CD14-positive monocyte (primary cell): ENCODE measurements around the gene CFHR5. TPM values are rescaled to one million over a fixed set of nuclear protein-coding genes. Genes with fewer than 3 reads are reported as not detected.
"Not testable (repeated sequence)": the region's sequence is repeated elsewhere in the genome, so short reads cannot be mapped to it uniquely, and the experiment has no call there.

Experiments
- DNase-seq, 3 donors: peaks; one replicate each; pipeline ENCODE4 v3.0.0-alpha.2; 2011 to 2022
- H2AFZ ChIP-seq: 2 replicates; pipeline ENCODE4 v1.6.0; 2012; ENCODE audit warnings: mild to moderate bottlenecking, low read depth, low read length, inconsistent platforms; ENCODE audit not compliant: insufficient read depth, poor library complexity, severe bottlenecking
- H3K27ac ChIP-seq, 2 donors: 1 replicate in 1 of 2; 2 replicates in 1 of 2; pipeline ENCODE4 v1.5.1; 2012 to 2013; ENCODE audit warnings: low read length in 2 of 2, control low read depth in 1 of 2, inconsistent platforms in 1 of 2, low read depth in 1 of 2, mild to moderate bottlenecking in 1 of 2
- H3K27me3 ChIP-seq, 2 donors: one replicate each; pipeline versions ENCODE4 v1.6.0 to v1.6.1; 2011 to 2013; ENCODE audit warnings: low read length in 2 of 2; ENCODE audit not compliant: control insufficient read depth in 2 of 2, insufficient read depth in 2 of 2
- H3K36me3 ChIP-seq, 2 donors: replicated peaks in 1 of 2; 1 replicate in 1 of 2; 2 replicates in 1 of 2; pipeline versions ENCODE4 v1.5.1 to v1.6.1; 2012 to 2013; ENCODE audit warnings: low read length in 2 of 2, control low read depth in 1 of 2, inconsistent platforms in 1 of 2, mild to moderate bottlenecking in 1 of 2; ENCODE audit not compliant: insufficient read depth in 2 of 2, control insufficient read depth in 1 of 2
- H3K4me1 ChIP-seq, 2 donors: 1 replicate in 1 of 2; 2 replicates in 1 of 2; pipeline versions ENCODE4 v1.5.1 to v1.6.1; 2012 to 2013; ENCODE audit warnings: low read length in 2 of 2, control low read depth in 1 of 2, inconsistent platforms in 1 of 2, mild to moderate bottlenecking in 1 of 2, moderate library complexity in 1 of 2; ENCODE audit not compliant: insufficient read depth in 2 of 2, control insufficient read depth in 1 of 2
- H3K4me2 ChIP-seq: replicated peaks from 2 replicates; pipeline ENCODE3; 2012; ENCODE audit warnings: low read length, moderate library complexity, mild to moderate bottlenecking; ENCODE audit not compliant: poor library complexity, severe bottlenecking; ENCODE audit errors: extremely low read depth
- H3K4me3 ChIP-seq, 3 experiments: fragments of 200-600 bp in 1 of 3; sonication (generic) in 1 of 3; replicated peaks in 1 of 3; 1 replicate in 2 of 3; 2 replicates in 1 of 3; pipeline ENCODE4 v1.5.1; 2011 to 2013; ENCODE audit warnings: low read length in 3 of 3, mild to moderate bottlenecking in 3 of 3, control low read depth in 2 of 3, low read depth in 2 of 3, inconsistent platforms in 1 of 3, moderate library complexity in 1 of 3
- H3K79me2 ChIP-seq: 2 replicates; pipeline ENCODE4 v1.6.0; 2012; ENCODE audit warnings: mild to moderate bottlenecking, control low read depth, inconsistent platforms, low read length, moderate library complexity; ENCODE audit not compliant: insufficient read depth
- H3K9ac ChIP-seq: 2 replicates; pipeline ENCODE4 v1.6.0; 2017; ENCODE audit warnings: low read length, mild to moderate bottlenecking; ENCODE audit not compliant: insufficient read depth, poor library complexity, severe bottlenecking
- H3K9me3 ChIP-seq, 2 donors: replicated peaks in 1 of 2; 1 replicate in 1 of 2; 2 replicates in 1 of 2; pipeline versions ENCODE4 v1.5.1 to v1.6.1; 2012 to 2013; ENCODE audit warnings: low read length in 2 of 2, control low read depth in 1 of 2; ENCODE audit not compliant: control insufficient read depth in 1 of 2, insufficient read depth in 1 of 2
- H4K20me1 ChIP-seq: 2 replicates; pipeline ENCODE4 v1.6.0; 2012; ENCODE audit warnings: mild to moderate bottlenecking, low read length, control low read depth, moderate library complexity; ENCODE audit not compliant: insufficient read depth
- H3K27ac Mint-ChIP-seq, 7 donors: one replicate each; pipeline ENCODE4 v1.8.0; 2020; ENCODE audit warnings: mild to moderate bottlenecking in 7 of 7, mixed read lengths in 7 of 7, moderate library complexity in 6 of 7, inconsistent platforms in 2 of 7
- H3K27me3 Mint-ChIP-seq, 3 donors: one replicate each; pipeline ENCODE4 v1.8.0; 2021 to 2022; ENCODE audit warnings: low read depth in 3 of 3, mild to moderate bottlenecking in 3 of 3, mixed read lengths in 3 of 3, moderate library complexity in 3 of 3, inconsistent platforms in 1 of 3
- H3K36me3 Mint-ChIP-seq, 2 donors: one replicate each; pipeline ENCODE4 v1.8.0; 2020; ENCODE audit warnings: mixed read lengths in 2 of 2, inconsistent platforms in 1 of 2, mild to moderate bottlenecking in 1 of 2
- H3K4me1 Mint-ChIP-seq: one replicate; pipeline ENCODE4 v1.8.0; 2020; ENCODE audit warnings: mild to moderate bottlenecking, mixed read lengths
- H3K4me3 Mint-ChIP-seq, 2 donors: one replicate each; pipeline ENCODE4 v1.8.0; 2020; ENCODE audit warnings: mild to moderate bottlenecking in 2 of 2, mixed read lengths in 2 of 2, moderate library complexity in 1 of 2
- H3K9me3 Mint-ChIP-seq, 7 donors: one replicate each; pipeline ENCODE4 v1.8.0; 2020 to 2022; ENCODE audit warnings: mixed read lengths in 7 of 7, mild to moderate bottlenecking in 6 of 7, moderate library complexity in 6 of 7, inconsistent platforms in 2 of 7
- WGBS: methylation state at CpG from one replicate; pipeline ENCODE4 v1.1.5; 2013; ENCODE audit warnings: missing lambda C conversion rate; ENCODE audit not compliant: insufficient coverage; 5-methylcytosine and 5-hydroxymethylcytosine counted together
- intact Hi-C, 2 donors: fragments of 100-400 bp; cut with micrococcal nuclease; formaldehyde crosslinking; loops; one replicate each; pipeline versions ENCODE4 v1.15.0 to v1.15.1; 2023
- polyA minus RNA-seq: library from RNA; depleted of rRNA, polyadenylated mRNA; stranded (reverse); fragments of >200 nt; gene quantifications from 2 replicates; pipeline ENCODE4 v1.2.3, GENCODE V29; 2012
- polyA plus RNA-seq, 3 donors: library from polyadenylated mRNA; depleted of rRNA in 1 of 3; unstranded in 2 of 3; stranded (reverse) in 1 of 3; fragments of 300-500 nt in 2 of 3; fragments of >200 nt in 1 of 3; fragmentation: Illumina TruSeq in 2 of 3; gene quantifications; 1 replicate in 2 of 3; 2 replicates in 1 of 3; pipeline ENCODE4 v1.2.3, GENCODE V29; 2012 to 2021
- total RNA-seq, 12 experiments: library from RNA in 1 of 12; stranded (reverse) in 1 of 12; fragments of 120-200 nt in 1 of 12; gene quantifications; one replicate each; pipeline ENCODE4 v1.2.4 and lab custom pipeline; 2013 to 2026; ENCODE audit warnings: mixed read lengths in 6 of 12, inconsistent platforms in 1 of 12
- TF ChIP-seq, protein P1 (sequence below): fragments of 200-600 bp; IDR thresholded peaks from one replicate; pipeline ENCODE4 v1.8.0; 2022; ENCODE audit warnings: antibody characterized with exemption, mild to moderate bottlenecking

CFHR5 gene
- total RNA-seq (2013) = not detected
- polyA plus RNA-seq (not detected), polyA minus RNA-seq (not detected in 2 replicates), total RNA-seq (lab: John Stamatoyannopoulos, UW) (0 to 2.5 (median 0.05) reads per million in 11 experiments)

DNA sequence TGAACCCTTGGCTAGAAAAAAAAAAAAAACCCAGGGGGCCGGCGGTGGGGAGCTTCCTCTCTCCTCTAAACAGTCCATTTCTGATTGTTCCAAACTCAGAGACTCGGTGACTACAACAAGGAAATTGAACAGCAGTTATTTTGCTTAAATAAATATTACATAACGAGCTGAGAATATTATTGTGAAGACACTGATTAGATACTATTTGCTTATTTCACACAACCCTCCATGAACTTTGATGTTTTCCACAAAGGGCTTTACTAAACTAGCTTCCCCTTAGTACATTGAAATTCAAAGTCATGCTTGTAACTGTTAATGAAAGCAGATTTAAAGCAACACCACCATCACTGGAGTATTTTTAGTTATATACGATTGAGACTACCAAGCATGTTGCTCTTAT, at the start of gene CFHR5:
Gene CFHR5, plus strand, starts transcription at position 279 of the 400 bp plus-strand sequence. Its CDS starts 109 bp downstream, at position 388.
- intact Hi-C loops = no loop called here
- Histone ChIP-seq H3K36me3 (no peaks in the 10 kb centered on the region), H2AFZ (no peak within 1 kb of the TSS), H3K9ac (no peak within 1 kb of the TSS), H4K20me1 (no peaks in the 10 kb centered on the region), H3K4me1 (no peaks in the 10 kb centered on the region), H3K4me2 (no peak within 1 kb of the TSS), H3K4me3 (no peak within 1 kb of the TSS), H3K79me2 (no peaks in the 10 kb centered on the region), H3K27me3 (no peaks in the 10 kb centered on the region), H3K9me3 (no peaks in the 10 kb centered on the region), H3K27ac (no peak within 1 kb of the TSS)
- DNase-seq = no peak
- Mint-ChIP-seq H3K9me3 (peaks cover 0 to 2% (median 0%) of the 10 kb centered on the region in 7 donors), H3K27ac (no peak within 1 kb of the TSS), H3K27me3 (peaks cover 0 to 2% (median 0%) of the 10 kb centered on the region in 3 donors), H3K36me3 (no peaks in the 10 kb centered on the region), H3K4me3 (no peak within 1 kb of the TSS), H3K4me1 (no peaks in the 10 kb centered on the region)
- TF ChIP-seq, protein P1, sequence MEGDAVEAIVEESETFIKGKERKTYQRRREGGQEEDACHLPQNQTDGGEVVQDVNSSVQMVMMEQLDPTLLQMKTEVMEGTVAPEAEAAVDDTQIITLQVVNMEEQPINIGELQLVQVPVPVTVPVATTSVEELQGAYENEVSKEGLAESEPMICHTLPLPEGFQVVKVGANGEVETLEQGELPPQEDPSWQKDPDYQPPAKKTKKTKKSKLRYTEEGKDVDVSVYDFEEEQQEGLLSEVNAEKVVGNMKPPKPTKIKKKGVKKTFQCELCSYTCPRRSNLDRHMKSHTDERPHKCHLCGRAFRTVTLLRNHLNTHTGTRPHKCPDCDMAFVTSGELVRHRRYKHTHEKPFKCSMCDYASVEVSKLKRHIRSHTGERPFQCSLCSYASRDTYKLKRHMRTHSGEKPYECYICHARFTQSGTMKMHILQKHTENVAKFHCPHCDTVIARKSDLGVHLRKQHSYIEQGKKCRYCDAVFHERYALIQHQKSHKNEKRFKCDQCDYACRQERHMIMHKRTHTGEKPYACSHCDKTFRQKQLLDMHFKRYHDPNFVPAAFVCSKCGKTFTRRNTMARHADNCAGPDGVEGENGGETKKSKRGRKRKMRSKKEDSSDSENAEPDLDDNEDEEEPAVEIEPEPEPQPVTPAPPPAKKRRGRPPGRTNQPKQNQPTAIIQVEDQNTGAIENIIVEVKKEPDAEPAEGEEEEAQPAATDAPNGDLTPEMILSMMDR = no peak
- WGBS = no CpG with 5 or more reads among the region's 5 CpGs

DNA sequence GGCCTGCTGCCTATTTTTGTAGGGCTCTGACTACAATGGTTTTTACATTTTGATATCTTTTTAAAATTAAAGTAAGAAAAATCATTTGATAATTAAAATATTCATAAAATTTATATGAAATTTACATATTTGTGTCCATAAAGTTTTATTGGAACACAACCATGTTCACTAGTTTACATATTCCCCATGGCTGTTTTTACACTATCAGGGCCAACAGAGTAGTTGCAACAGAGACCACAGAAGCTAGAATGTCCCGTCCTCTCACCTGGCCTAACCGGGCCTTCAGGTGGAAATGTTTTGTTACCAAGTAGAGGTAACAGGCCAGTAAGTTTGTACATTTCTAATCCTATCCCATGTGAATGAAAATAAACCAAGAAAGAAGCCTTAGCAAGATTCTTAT, 44.5 kb upstream of the CFHR5 start:
- H3K9ac ChIP-seq, H3K4me3 Mint-ChIP-seq, H4K20me1 ChIP-seq, H3K9me3 Mint-ChIP-seq, H3K36me3 Mint-ChIP-seq, H3K27ac ChIP-seq, H3K4me1 ChIP-seq, H3K27me3 ChIP-seq, intact Hi-C loops, H3K4me2 ChIP-seq, H3K4me3 ChIP-seq, DNase-seq, H3K79me2 ChIP-seq, H3K9me3 ChIP-seq, H3K4me1 Mint-ChIP-seq, H3K36me3 ChIP-seq, H2AFZ ChIP-seq, H3K27ac Mint-ChIP-seq, H3K27me3 Mint-ChIP-seq: not testable (repeated sequence)
- no CpG with 5 or more reads among the region's 2 CpGs for WGBS
